ENCODE data around the gene KRT81.
"Not testable (repeated sequence)": the region's sequence is repeated elsewhere in the genome, so short reads cannot be mapped to it uniquely, and the experiment has no call there.

The KRT81 gene

DNA sequence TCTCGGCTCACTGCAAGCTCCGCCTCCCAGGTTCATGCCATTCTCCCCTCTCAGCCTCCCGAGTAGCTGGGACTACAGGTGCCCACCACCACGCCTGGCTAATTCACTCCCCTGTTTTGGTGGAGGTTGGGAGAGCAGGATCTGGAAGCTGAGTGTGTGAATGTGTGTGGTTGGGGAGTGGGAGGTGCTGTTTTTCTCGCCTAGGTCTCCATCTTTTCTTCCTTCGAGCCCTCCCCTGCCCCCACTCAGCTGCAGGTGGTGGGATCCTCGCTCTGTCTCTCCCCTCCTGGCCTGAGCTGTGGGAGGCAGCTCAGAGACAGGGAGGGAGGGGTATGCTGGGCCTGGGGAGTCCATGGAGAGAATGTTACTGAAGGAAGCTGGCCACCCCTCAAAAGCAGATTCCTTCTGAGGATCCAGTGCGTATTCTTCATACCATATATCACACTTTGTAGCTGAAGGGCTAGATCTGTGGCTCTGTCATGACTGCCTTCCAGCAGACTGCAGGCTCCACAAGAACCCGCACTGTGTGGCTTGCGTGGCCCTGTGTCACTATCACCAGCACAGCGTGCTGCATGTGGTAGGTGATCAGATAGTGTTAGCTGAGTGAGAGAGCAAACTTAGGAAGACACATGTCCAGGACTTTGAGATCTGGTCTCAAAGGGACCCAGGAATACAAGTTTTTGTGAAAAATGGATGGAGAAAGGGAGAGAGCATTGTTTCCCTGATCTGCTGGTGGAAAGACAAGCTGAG, 27.1 kb upstream of the KRT81 start:
- H3K36me3 ChIP-seq (ENCODE audit: control insufficient read depth in 2 of 2, insufficient read depth in 2 of 2, low read length in 2 of 2), result no peaks in the 10 kb centered on the region
- no peak overlapping the region for H3K9ac ChIP-seq (ENCODE audit: low read depth in 1 of 2, low read length in 2 of 2)
- no peak overlapping the region for H3K4me3 ChIP-seq (ENCODE audit: low read length in 2 of 2)
- no peaks in the 10 kb centered on the region for H3K4me1 ChIP-seq (ENCODE audit: control insufficient read depth in 2 of 2, insufficient read depth in 2 of 2, low read length in 2 of 2)
- H3K27ac ChIP-seq (ENCODE audit: low read depth in 2 of 2, low read length in 2 of 2), result no peak overlapping the region
- no peaks in the 10 kb centered on the region for H3K27me3 ChIP-seq (ENCODE audit: control insufficient read depth in 2 of 2, insufficient read depth in 2 of 2, low read length in 2 of 2)
- H3K9me3 ChIP-seq (ENCODE audit: control insufficient read depth in 2 of 2, low read length in 2 of 2), result no peaks in the 10 kb centered on the region

GRCh38 chr12:52317468-52318052, 26.2 kb upstream of the KRT81 start:
- Histone ChIP-seq H3K4me3 (ENCODE audit: low read length in 2 of 2) (no peak overlapping the region), H3K27me3 (ENCODE audit: control insufficient read depth in 2 of 2, insufficient read depth in 2 of 2, low read length in 2 of 2) (peaks cover 0 to 3% of the 10 kb centered on the region in 2 donors), H3K9ac (ENCODE audit: low read depth in 1 of 2, low read length in 2 of 2) (no peak overlapping the region), H3K9me3 (ENCODE audit: control insufficient read depth in 2 of 2, low read length in 2 of 2) (no peaks in the 10 kb centered on the region), H3K4me1 (ENCODE audit: control insufficient read depth in 2 of 2, insufficient read depth in 2 of 2, low read length in 2 of 2) (no peaks in the 10 kb centered on the region), H3K27ac (ENCODE audit: low read depth in 2 of 2, low read length in 2 of 2) (no peak overlapping the region), H3K36me3 (ENCODE audit: control insufficient read depth in 2 of 2, insufficient read depth in 2 of 2, low read length in 2 of 2) (no peaks in the 10 kb centered on the region)

DNA sequence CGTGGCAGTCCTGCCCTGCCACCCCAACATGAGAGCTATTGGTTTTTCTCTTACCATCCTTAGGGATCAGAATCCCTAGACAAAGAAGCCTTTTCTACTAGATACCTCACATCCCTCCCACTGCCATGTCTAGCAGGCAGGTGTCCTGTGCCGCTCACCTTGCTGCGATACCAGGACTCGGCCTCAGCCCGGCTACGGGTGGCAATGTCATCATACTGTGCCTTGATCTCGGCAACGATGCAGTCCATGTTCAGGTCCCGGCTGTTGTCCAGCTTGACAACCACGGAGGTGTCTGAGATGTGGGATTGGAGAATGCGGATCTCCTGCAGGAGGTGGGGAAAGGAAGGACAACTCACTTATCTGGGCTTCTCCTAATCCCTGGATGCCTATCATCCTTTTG, 25.4 kb upstream of the KRT81 start:
- H3K27me3 ChIP-seq (ENCODE audit: control insufficient read depth in 2 of 2, insufficient read depth in 2 of 2, low read length in 2 of 2), result peaks cover 0 to 3% of the 10 kb centered on the region in 2 donors
- no peaks in the 10 kb centered on the region for H3K36me3 ChIP-seq (ENCODE audit: control insufficient read depth in 2 of 2, insufficient read depth in 2 of 2, low read length in 2 of 2)
- no peak overlapping the region for H3K9ac ChIP-seq (ENCODE audit: low read depth in 1 of 2, low read length in 2 of 2)
- H3K9me3 ChIP-seq (ENCODE audit: control insufficient read depth in 2 of 2, low read length in 2 of 2), result no peaks in the 10 kb centered on the region
- H3K27ac ChIP-seq (ENCODE audit: low read depth in 2 of 2, low read length in 2 of 2), result no peak overlapping the region
- no peak overlapping the region for H3K4me3 ChIP-seq (ENCODE audit: low read length in 2 of 2)
- H3K4me1 ChIP-seq (ENCODE audit: control insufficient read depth in 2 of 2, insufficient read depth in 2 of 2, low read length in 2 of 2), result no peaks in the 10 kb centered on the region

- Histone ChIP-seq H3K27me3 (ENCODE audit: control insufficient read depth in 2 of 2, insufficient read depth in 2 of 2, low read length in 2 of 2) (peaks cover 0 to 3% of the 10 kb centered on the region in 2 donors), H3K4me1 (ENCODE audit: control insufficient read depth in 2 of 2, insufficient read depth in 2 of 2, low read length in 2 of 2) (no peaks in the 10 kb centered on the region), H3K4me3 (ENCODE audit: low read length in 2 of 2) (no peak overlapping the region), H3K27ac (ENCODE audit: low read depth in 2 of 2, low read length in 2 of 2) (no peak overlapping the region), H3K9ac (ENCODE audit: low read depth in 1 of 2, low read length in 2 of 2) (no peak overlapping the region), H3K9me3 (ENCODE audit: control insufficient read depth in 2 of 2, low read length in 2 of 2) (no peaks in the 10 kb centered on the region), H3K36me3 (ENCODE audit: control insufficient read depth in 2 of 2, insufficient read depth in 2 of 2, low read length in 2 of 2) (no peaks in the 10 kb centered on the region)
These were observed 25.0 kb upstream of the KRT81 start for GRCh38 chr12:52316290-52316689.

DNA sequence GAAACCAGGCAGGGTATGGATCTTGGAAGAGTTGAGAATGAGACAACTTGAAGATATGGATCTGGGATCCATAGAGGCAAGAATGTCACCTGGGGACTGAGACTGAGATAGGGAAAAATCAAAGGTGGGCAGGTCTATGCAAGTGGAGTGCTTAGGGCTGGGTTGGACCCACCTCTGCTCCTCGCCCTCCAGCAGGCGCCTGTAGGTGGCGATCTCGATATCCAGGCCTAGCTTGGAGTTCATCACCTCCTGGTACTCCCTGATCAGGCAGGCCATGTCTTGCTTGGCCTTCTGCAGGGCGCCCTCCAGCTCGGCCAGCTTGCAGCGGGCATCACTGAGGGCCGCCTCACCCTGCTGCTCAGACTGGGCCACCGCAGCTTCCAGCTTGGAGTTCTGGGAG, 24.4 kb upstream of the KRT81 start:
- not testable (repeated sequence) for H3K9ac ChIP-seq (ENCODE audit: low read depth in 1 of 2, low read length in 2 of 2); H3K27ac ChIP-seq (ENCODE audit: low read depth in 2 of 2, low read length in 2 of 2); H3K4me1 ChIP-seq (ENCODE audit: control insufficient read depth in 2 of 2, insufficient read depth in 2 of 2, low read length in 2 of 2); H3K27me3 ChIP-seq (ENCODE audit: control insufficient read depth in 2 of 2, insufficient read depth in 2 of 2, low read length in 2 of 2); H3K36me3 ChIP-seq (ENCODE audit: control insufficient read depth in 2 of 2, insufficient read depth in 2 of 2, low read length in 2 of 2); H3K9me3 ChIP-seq (ENCODE audit: control insufficient read depth in 2 of 2, low read length in 2 of 2); H3K4me3 ChIP-seq (ENCODE audit: low read length in 2 of 2)

- H3K9me3 ChIP-seq (ENCODE audit: control insufficient read depth in 2 of 2, low read length in 2 of 2), result no peaks in the 10 kb centered on the region
- no peak overlapping the region for H3K9ac ChIP-seq (ENCODE audit: low read depth in 1 of 2, low read length in 2 of 2)
- no peak overlapping the region for H3K27ac ChIP-seq (ENCODE audit: low read depth in 2 of 2, low read length in 2 of 2)
- no peaks in the 10 kb centered on the region for H3K36me3 ChIP-seq (ENCODE audit: control insufficient read depth in 2 of 2, insufficient read depth in 2 of 2, low read length in 2 of 2)
- no peaks in the 10 kb centered on the region for H3K4me1 ChIP-seq (ENCODE audit: control insufficient read depth in 2 of 2, insufficient read depth in 2 of 2, low read length in 2 of 2)
- peaks cover 0 to 7% of the 10 kb centered on the region in 2 donors for H3K27me3 ChIP-seq (ENCODE audit: control insufficient read depth in 2 of 2, insufficient read depth in 2 of 2, low read length in 2 of 2)
- no peak overlapping the region for H3K4me3 ChIP-seq (ENCODE audit: low read length in 2 of 2)
These were observed 23.2 kb upstream of the KRT81 start for GRCh38 chr12:52314511-52314910.

GRCh38 chr12:52313926-52314325, 22.6 kb upstream of the KRT81 start:
- no peaks in the 10 kb centered on the region for H3K36me3 ChIP-seq (ENCODE audit: control insufficient read depth in 2 of 2, insufficient read depth in 2 of 2, low read length in 2 of 2)
- no peak overlapping the region for H3K27ac ChIP-seq (ENCODE audit: low read depth in 2 of 2, low read length in 2 of 2)
- H3K4me1 ChIP-seq (ENCODE audit: control insufficient read depth in 2 of 2, insufficient read depth in 2 of 2, low read length in 2 of 2), result no peaks in the 10 kb centered on the region
- H3K9me3 ChIP-seq (ENCODE audit: control insufficient read depth in 2 of 2, low read length in 2 of 2), result no peaks in the 10 kb centered on the region
- peaks cover 1 to 11% of the 10 kb centered on the region in 2 donors for H3K27me3 ChIP-seq (ENCODE audit: control insufficient read depth in 2 of 2, insufficient read depth in 2 of 2, low read length in 2 of 2)
- no peak overlapping the region for H3K4me3 ChIP-seq (ENCODE audit: low read length in 2 of 2)
- no peak overlapping the region for H3K9ac ChIP-seq (ENCODE audit: low read depth in 1 of 2, low read length in 2 of 2)

DNA sequence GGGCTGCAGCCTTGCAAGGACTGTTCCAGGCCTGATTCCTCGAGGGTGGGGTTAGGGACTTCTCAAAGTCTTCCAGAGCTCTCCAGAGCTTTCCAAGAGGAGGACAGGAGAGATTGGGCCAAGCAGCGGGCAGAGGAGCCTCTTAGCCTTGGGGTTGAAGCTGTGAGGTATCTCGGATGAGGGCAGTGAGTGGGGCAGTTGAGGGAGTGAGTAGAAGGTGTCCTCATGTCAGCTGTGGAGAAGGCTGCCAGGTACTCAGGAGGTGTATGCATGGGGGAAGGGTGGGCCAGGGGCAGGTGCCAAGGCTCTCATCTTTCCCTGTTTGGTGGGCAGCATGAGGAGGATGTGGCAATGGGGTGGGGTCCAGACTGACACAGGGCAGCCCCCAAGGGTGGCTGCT, 22.1 kb upstream of the KRT81 start:
- Histone ChIP-seq H3K36me3 (ENCODE audit: control insufficient read depth in 2 of 2, insufficient read depth in 2 of 2, low read length in 2 of 2) (no peaks in the 10 kb centered on the region), H3K4me1 (ENCODE audit: control insufficient read depth in 2 of 2, insufficient read depth in 2 of 2, low read length in 2 of 2) (peaks cover 3 to 4% of the 10 kb centered on the region in 2 donors), H3K27me3 (ENCODE audit: control insufficient read depth in 2 of 2, insufficient read depth in 2 of 2, low read length in 2 of 2) (peaks cover 4 to 15% of the 10 kb centered on the region in 2 donors), H3K4me3 (ENCODE audit: low read length in 2 of 2) (no peak overlapping the region), H3K9me3 (ENCODE audit: control insufficient read depth in 2 of 2, low read length in 2 of 2) (no peaks in the 10 kb centered on the region), H3K9ac (ENCODE audit: low read depth in 1 of 2, low read length in 2 of 2) (no peak overlapping the region), H3K27ac (ENCODE audit: low read depth in 2 of 2, low read length in 2 of 2) (no peak overlapping the region)

- Histone ChIP-seq H3K4me3 (ENCODE audit: low read length in 2 of 2) (no peak overlapping the region), H3K27ac (ENCODE audit: low read depth in 2 of 2, low read length in 2 of 2) (no peak overlapping the region), H3K27me3 (ENCODE audit: control insufficient read depth in 2 of 2, insufficient read depth in 2 of 2, low read length in 2 of 2) (peaks cover 4 to 19% of the 10 kb centered on the region in 2 donors), H3K4me1 (ENCODE audit: control insufficient read depth in 2 of 2, insufficient read depth in 2 of 2, low read length in 2 of 2) (peaks cover 7 to 9% of the 10 kb centered on the region in 2 donors), H3K36me3 (ENCODE audit: control insufficient read depth in 2 of 2, insufficient read depth in 2 of 2, low read length in 2 of 2) (no peaks in the 10 kb centered on the region), H3K9me3 (ENCODE audit: control insufficient read depth in 2 of 2, low read length in 2 of 2) (no peaks in the 10 kb centered on the region), H3K9ac (ENCODE audit: low read depth in 1 of 2, low read length in 2 of 2) (no peak overlapping the region)
These were observed 20.8 kb upstream of the KRT81 start for GRCh38 chr12:52312086-52312485.

- no peaks in the 10 kb centered on the region for H3K36me3 ChIP-seq (ENCODE audit: control insufficient read depth in 2 of 2, insufficient read depth in 2 of 2, low read length in 2 of 2)
- H3K9ac ChIP-seq (ENCODE audit: low read depth in 1 of 2, low read length in 2 of 2), result no peak overlapping the region
- no peak overlapping the region for H3K27ac ChIP-seq (ENCODE audit: low read depth in 2 of 2, low read length in 2 of 2)
- H3K27me3 ChIP-seq (ENCODE audit: control insufficient read depth in 2 of 2, insufficient read depth in 2 of 2, low read length in 2 of 2), result peaks cover 4 to 24% of the 10 kb centered on the region in 2 donors
- H3K4me1 ChIP-seq (ENCODE audit: control insufficient read depth in 2 of 2, insufficient read depth in 2 of 2, low read length in 2 of 2), result peaks cover 7 to 9% of the 10 kb centered on the region in 2 donors
- H3K9me3 ChIP-seq (ENCODE audit: control insufficient read depth in 2 of 2, low read length in 2 of 2), result no peaks in the 10 kb centered on the region
- no peak overlapping the region for H3K4me3 ChIP-seq (ENCODE audit: low read length in 2 of 2)
These were observed 19.9 kb upstream of the KRT81 start for GRCh38 chr12:52311285-52311648.
